Measurements from ENCODE around the gene RPL5. TPM values are rescaled to one million over a fixed set of nuclear protein-coding genes. Genes with fewer than 3 reads are reported as not detected.

Gene RPL5
- total RNA-seq, 1 experiment from 2014 or later = 835 TPM

GRCh38 chr1:92820551-92820950 is 11.3 kb upstream of the RPL5 start:
- no peak for DNase-seq
- no peaks in the 10 kb centered on the region for H3K27me3 Mint-ChIP-seq (ENCODE audit: unreplicated experiment)
- no peaks in the 10 kb centered on the region for H3K9me3 Mint-ChIP-seq (ENCODE audit: low read depth, unreplicated experiment)
- intact Hi-C loops (cut with micrococcal nuclease; ENCODE audit: unreplicated experiment) = no loop called here
- CTCF ChIA-PET = interaction anchor here (1.2 kb wide), 1 partner anchor 12 kb away, joined by 3 read pairs; no protein-coding TSS in a partner anchor
- TF ChIP-seq CTCF (IDR thresholded peaks at IDR 0.05; ENCODE audit: unreplicated experiment) = no peak
- BruUV-seq (replicated peaks) = no TSS peak
- no peaks in the 10 kb centered on the region for H3K36me3 Mint-ChIP-seq (ENCODE audit: insufficient read depth, unreplicated experiment)
- no peak overlapping the region for H3K4me3 Mint-ChIP-seq (ENCODE audit: low read depth, unreplicated experiment)
- no peak overlapping the region for H3K27ac Mint-ChIP-seq (ENCODE audit: unreplicated experiment)
- peaks cover 36% of the 10 kb centered on the region for H3K4me1 Mint-ChIP-seq (ENCODE audit: low read depth, unreplicated experiment)

- Mint-ChIP-seq H3K4me3 (ENCODE audit: low read depth, unreplicated experiment) (no peak overlapping the region), H3K4me1 (ENCODE audit: low read depth, unreplicated experiment) (peaks cover 19% of the 10 kb centered on the region), H3K27ac (ENCODE audit: unreplicated experiment) (peak overlapping the region; percentile 64), H3K27me3 (ENCODE audit: unreplicated experiment) (no peaks in the 10 kb centered on the region), H3K9me3 (ENCODE audit: low read depth, unreplicated experiment) (no peaks in the 10 kb centered on the region), H3K36me3 (ENCODE audit: insufficient read depth, unreplicated experiment) (no peaks in the 10 kb centered on the region)
- no TSS peak for BruUV-seq (replicated peaks)
- DNase-seq = peak; percentile 67
- CTCF ChIA-PET = interaction anchor here (0.8 kb wide), 1 partner anchor 9 kb away, joined by 4 read pairs; the partner anchor contains the start of gene RPL5
- no peak for TF ChIP-seq CTCF (IDR thresholded peaks at IDR 0.05; ENCODE audit: unreplicated experiment)
- intact Hi-C loops (cut with micrococcal nuclease; ENCODE audit: unreplicated experiment) = loop anchor here (2.0 kb wide), 1 partner anchor 18 kb away; no protein-coding TSS in a partner anchor
Measured at GRCh38 chr1:92822879-92823278, 9.0 kb upstream of the RPL5 start.

GRCh38 chr1:92826792-92827191 is 5.0 kb upstream of the RPL5 start:
- H3K4me3 Mint-ChIP-seq (ENCODE audit: low read depth, unreplicated experiment) = no peak overlapping the region
- H3K4me1 Mint-ChIP-seq (ENCODE audit: low read depth, unreplicated experiment) = no peaks in the 10 kb centered on the region
- H3K9me3 Mint-ChIP-seq (ENCODE audit: low read depth, unreplicated experiment) = no peaks in the 10 kb centered on the region
- TF ChIP-seq CTCF (IDR thresholded peaks at IDR 0.05; ENCODE audit: unreplicated experiment) = no peak
- H3K36me3 Mint-ChIP-seq (ENCODE audit: insufficient read depth, unreplicated experiment) = peaks cover 8% of the 10 kb centered on the region
- no TSS peak for BruUV-seq (replicated peaks)
- intact Hi-C loops (cut with micrococcal nuclease; ENCODE audit: unreplicated experiment) = no loop called here
- no peaks in the 10 kb centered on the region for H3K27me3 Mint-ChIP-seq (ENCODE audit: unreplicated experiment)
- H3K27ac Mint-ChIP-seq (ENCODE audit: unreplicated experiment) = no peak overlapping the region
- CTCF ChIA-PET = interaction anchor here (0.6 to 1.0 kb wide), 3 partner anchors 41 to 430 kb away, joined by 3 read pairs; partner anchors contain the start of gene EVI5
- no peak for DNase-seq

GRCh38 chr1:92831368-92831761 is 475 bp upstream of the RPL5 start:
- CTCF ChIA-PET = interaction anchor here (0.6 to 2.2 kb wide), 7 partner anchors 13 to 185 kb away, joined by 3 to 22 read pairs (median 4); partner anchors contain the start of gene EVI5
- peaks cover 28% of the 10 kb centered on the region for H3K4me1 Mint-ChIP-seq (ENCODE audit: low read depth, unreplicated experiment)
- H3K27ac Mint-ChIP-seq (ENCODE audit: unreplicated experiment) = peak overlapping the region; percentile 100
- no peaks in the 10 kb centered on the region for H3K9me3 Mint-ChIP-seq (ENCODE audit: low read depth, unreplicated experiment)
- peak overlapping the region; percentile 97 for H3K4me3 Mint-ChIP-seq (ENCODE audit: low read depth, unreplicated experiment)
- intact Hi-C loops (cut with micrococcal nuclease; ENCODE audit: unreplicated experiment) = loop anchor here (5.0 kb wide), 2 partner anchors 44 to 84 kb away; partner anchors contain the start of gene EVI5
- TF ChIP-seq CTCF (IDR thresholded peaks at IDR 0.05; ENCODE audit: unreplicated experiment) = no peak
- H3K27me3 Mint-ChIP-seq (ENCODE audit: unreplicated experiment) = no peaks in the 10 kb centered on the region
- TSS peak; percentile 69 for BruUV-seq (replicated peaks)
- DNase-seq = no peak
- H3K36me3 Mint-ChIP-seq (ENCODE audit: insufficient read depth, unreplicated experiment) = peaks cover 53% of the 10 kb centered on the region
